Activated naive CD8-positive, alpha-beta T cell treated with anti-CD3 and anti-CD28 coated beads, Interleukin-2, amount 50 U/mL, for 24 hours (primary cell): Measurements from ENCODE around the gene CIC.
A peak's percentile ranks its signal among the peaks of the same experiment; 100 is the strongest.

Experiments used
- ATAC-seq: fragments of 150-1000 bp; cut with Tn5 transposase; one replicate; pipeline ENCODE4 v1.10.0; 2021
- DNase-seq: peaks from one replicate; pipeline ENCODE4 v3.0.0; 2021
- H3K27ac Mint-ChIP-seq: one replicate; pipeline ENCODE4 v1.8.0; 2021; ENCODE audit warnings: mild to moderate bottlenecking, mixed read lengths
- H3K27me3 Mint-ChIP-seq: one replicate; pipeline ENCODE4 v1.8.0; 2021; ENCODE audit warnings: mixed read lengths
- H3K36me3 Mint-ChIP-seq: one replicate; pipeline ENCODE4 v1.8.0; 2021; ENCODE audit warnings: low read depth, mixed read lengths
- H3K4me1 Mint-ChIP-seq: one replicate; pipeline ENCODE4 v1.8.0; 2021; ENCODE audit warnings: mixed read lengths
- H3K4me3 Mint-ChIP-seq: one replicate; pipeline ENCODE4 v1.8.0; 2021; ENCODE audit warnings: mild to moderate bottlenecking, moderate library complexity, mixed read lengths
- H3K9me3 Mint-ChIP-seq: one replicate; pipeline ENCODE4 v1.8.0; 2021; ENCODE audit warnings: mixed read lengths

CIC gene

DNA sequence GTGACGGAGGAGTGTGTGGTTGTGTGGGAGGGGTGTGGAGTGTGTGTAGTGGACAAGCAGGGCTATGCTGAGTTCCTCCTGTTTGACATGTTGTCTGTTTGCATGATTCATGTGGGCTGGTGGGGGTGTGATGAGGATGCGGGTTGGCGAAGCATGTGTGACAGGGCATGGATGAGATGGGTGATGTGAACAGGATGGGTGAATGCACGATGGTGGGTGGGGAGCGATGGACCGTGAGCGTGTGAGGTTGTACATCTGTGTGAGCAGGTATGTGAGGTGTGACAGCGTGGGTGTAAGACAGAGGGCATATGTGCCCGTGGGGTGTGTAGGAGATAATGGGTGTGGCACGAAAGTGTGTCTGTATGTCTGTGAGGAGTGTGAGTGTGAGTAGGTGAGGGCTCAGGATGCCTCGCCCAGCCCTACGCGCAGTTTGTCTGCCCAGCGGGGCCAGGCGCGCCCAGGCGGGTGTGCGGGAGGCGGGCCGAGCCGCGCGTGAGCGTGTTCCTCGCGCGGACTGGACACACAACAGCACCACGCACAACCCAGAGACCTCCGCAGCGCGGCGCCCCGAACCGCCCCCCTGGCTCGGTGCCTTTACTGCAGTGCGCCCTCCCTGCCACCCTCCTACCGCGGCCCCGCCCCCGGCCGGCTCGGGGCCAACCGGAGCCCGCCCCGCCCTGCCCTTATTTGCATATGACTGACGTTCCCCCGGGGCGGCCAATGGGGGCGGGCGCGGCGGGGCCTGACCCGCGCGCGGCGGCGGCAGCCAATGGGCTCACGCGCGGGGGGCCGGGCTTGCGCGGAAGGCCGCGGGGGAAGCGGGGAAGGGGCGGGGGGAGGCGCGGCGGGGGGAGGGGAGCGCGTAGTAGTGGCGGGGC, 14.4 kb downstream of the CIC start:
- DNase-seq: peak; percentile 97
- Mint-ChIP-seq H3K27ac (no peak overlapping the region), H3K4me3 (no peak overlapping the region), H3K4me1 (peaks cover 34% of the 10 kb centered on the region), H3K36me3 (peaks cover 6% of the 10 kb centered on the region), H3K27me3 (no peaks in the 10 kb centered on the region), H3K9me3 (no peaks in the 10 kb centered on the region)
- peak; percentile 53 for ATAC-seq

GRCh38 chr19:42284066-42284501, 15.0 kb downstream of the CIC start:
- Mint-ChIP-seq H3K4me3 (no peak overlapping the region), H3K4me1 (peaks cover 27% of the 10 kb centered on the region), H3K27ac (no peak overlapping the region), H3K9me3 (no peaks in the 10 kb centered on the region), H3K27me3 (no peaks in the 10 kb centered on the region), H3K36me3 (peaks cover 6% of the 10 kb centered on the region)
- peak; percentile 4 for ATAC-seq
- DNase-seq: peak; percentile 81

- DNase-seq (peak; percentile 34), ATAC-seq (no peak)
- H3K9me3 Mint-ChIP-seq: no peaks in the 10 kb centered on the region
- peak overlapping the region; percentile 86 for H3K27ac Mint-ChIP-seq
- H3K27me3 Mint-ChIP-seq: no peaks in the 10 kb centered on the region
- peak overlapping the region; percentile 93 for H3K4me3 Mint-ChIP-seq
- peaks cover 6% of the 10 kb centered on the region for H3K36me3 Mint-ChIP-seq
- H3K4me1 Mint-ChIP-seq: peaks cover 21% of the 10 kb centered on the region
These were observed 15.7 kb downstream of the CIC start for GRCh38 chr19:42284591-42285341.

- peak overlapping the region; percentile 93 for H3K4me3 Mint-ChIP-seq
- peaks cover 21% of the 10 kb centered on the region for H3K4me1 Mint-ChIP-seq
- DNase-seq (no peak), ATAC-seq (no peak)
- no peaks in the 10 kb centered on the region for H3K27me3 Mint-ChIP-seq
- H3K36me3 Mint-ChIP-seq: peaks cover 6% of the 10 kb centered on the region
- no peak overlapping the region for H3K27ac Mint-ChIP-seq
- H3K9me3 Mint-ChIP-seq: no peaks in the 10 kb centered on the region
These were observed 16.5 kb downstream of the CIC start for GRCh38 chr19:42285541-42285941.

- H3K36me3 Mint-ChIP-seq: peaks cover 6% of the 10 kb centered on the region
- no peak for ATAC-seq
- H3K4me1 Mint-ChIP-seq: peaks cover 21% of the 10 kb centered on the region
- peak overlapping the region; percentile 93 for H3K4me3 Mint-ChIP-seq
- no peaks in the 10 kb centered on the region for H3K9me3 Mint-ChIP-seq
- H3K27me3 Mint-ChIP-seq: no peaks in the 10 kb centered on the region
- no peak for DNase-seq
- H3K27ac Mint-ChIP-seq: no peak overlapping the region
These were observed 16.9 kb downstream of the CIC start for GRCh38 chr19:42285988-42286348.

DNA sequence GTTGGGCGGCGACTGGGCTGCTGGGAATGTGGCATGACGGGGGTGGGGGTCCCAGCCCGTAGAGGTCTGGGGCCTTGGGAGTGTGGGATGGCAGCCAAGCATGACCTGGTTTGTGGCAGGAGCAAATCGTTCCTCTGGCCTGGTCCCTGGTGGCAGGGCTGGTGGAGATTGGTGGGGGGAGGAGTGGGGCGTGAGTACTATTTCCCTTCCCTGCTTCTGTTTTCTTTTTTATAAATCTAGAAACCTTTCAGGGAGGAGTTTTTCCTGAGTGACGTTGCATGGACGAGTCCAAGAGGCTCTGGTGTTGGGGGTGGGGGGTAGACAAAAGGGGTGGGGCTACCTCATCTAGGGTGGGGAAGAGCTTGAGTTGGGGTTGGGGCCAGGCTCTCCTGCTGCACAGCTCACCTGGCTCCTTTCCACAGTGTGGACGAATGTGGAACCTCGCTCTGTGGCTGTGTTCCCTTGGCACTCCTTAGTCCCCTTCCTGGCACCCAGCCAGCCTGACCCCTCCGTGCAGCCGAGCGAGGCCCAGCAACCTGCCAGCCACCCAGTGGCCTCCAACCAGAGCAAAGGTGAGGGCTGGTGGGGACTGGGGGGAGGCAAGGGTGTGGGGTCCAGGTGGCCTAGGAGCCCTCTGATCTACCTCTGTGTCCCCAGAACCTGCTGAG, 17.4 kb downstream of the CIC start:
- H3K27ac Mint-ChIP-seq: no peak overlapping the region
- H3K36me3 Mint-ChIP-seq: peaks cover 6% of the 10 kb centered on the region
- DNase-seq (no peak), ATAC-seq (no peak)
- no peaks in the 10 kb centered on the region for H3K9me3 Mint-ChIP-seq
- no peaks in the 10 kb centered on the region for H3K27me3 Mint-ChIP-seq
- H3K4me3 Mint-ChIP-seq: no peak overlapping the region
- H3K4me1 Mint-ChIP-seq: peaks cover 17% of the 10 kb centered on the region

- Mint-ChIP-seq H3K9me3 (no peaks in the 10 kb centered on the region), H3K27me3 (no peaks in the 10 kb centered on the region), H3K4me3 (no peak overlapping the region), H3K27ac (no peak overlapping the region), H3K4me1 (peaks cover 20% of the 10 kb centered on the region), H3K36me3 (peaks cover 9% of the 10 kb centered on the region)
- ATAC-seq (no peak), DNase-seq (no peak)
These were observed 18.2 kb downstream of the CIC start for GRCh38 chr19:42287017-42287826.

DNA sequence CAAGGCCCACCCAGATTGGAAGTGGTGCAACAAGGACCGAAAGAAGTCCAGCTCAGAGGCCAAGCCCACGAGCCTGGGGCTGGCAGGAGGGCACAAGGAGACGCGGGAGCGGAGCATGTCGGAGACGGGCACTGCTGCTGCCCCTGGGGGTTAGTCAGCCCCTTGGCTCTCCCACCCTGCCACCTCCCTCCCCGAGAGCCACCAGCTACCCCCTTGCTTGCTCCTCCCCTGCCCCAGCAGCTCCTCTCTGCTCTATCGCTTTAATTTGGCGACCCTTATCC, 18.7 kb downstream of the CIC start:
- ATAC-seq (no peak), DNase-seq (no peak)
- H3K9me3 Mint-ChIP-seq: no peaks in the 10 kb centered on the region
- H3K36me3 Mint-ChIP-seq: peaks cover 9% of the 10 kb centered on the region
- peaks cover 20% of the 10 kb centered on the region for H3K4me1 Mint-ChIP-seq
- no peak overlapping the region for H3K4me3 Mint-ChIP-seq
- H3K27ac Mint-ChIP-seq: no peak overlapping the region
- H3K27me3 Mint-ChIP-seq: no peaks in the 10 kb centered on the region

DNA sequence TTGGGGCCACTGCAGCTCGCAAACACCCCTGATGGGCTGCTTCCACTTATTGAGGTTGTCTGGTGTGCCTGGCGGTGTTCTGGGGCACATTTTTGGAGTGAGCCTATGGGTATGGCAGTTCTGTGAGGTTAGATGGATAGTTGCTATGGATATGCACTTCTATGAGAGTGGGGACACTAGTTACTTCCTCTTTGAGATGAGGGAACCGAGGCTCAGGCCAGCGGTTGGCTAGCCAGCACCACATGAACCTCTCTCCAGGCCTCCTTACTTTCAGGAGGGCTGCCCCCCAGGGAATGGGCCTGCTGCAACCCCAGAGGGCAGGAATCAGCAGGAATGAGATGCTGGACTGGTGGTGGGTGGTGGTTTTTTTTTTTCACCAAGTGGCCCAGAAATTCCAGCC, 19.3 kb downstream of the CIC start:
- ATAC-seq: no peak
- Mint-ChIP-seq H3K4me1 (peaks cover 20% of the 10 kb centered on the region), H3K27me3 (no peaks in the 10 kb centered on the region), H3K9me3 (no peaks in the 10 kb centered on the region), H3K4me3 (no peak overlapping the region), H3K36me3 (peaks cover 12% of the 10 kb centered on the region), H3K27ac (no peak overlapping the region)
- no peak for DNase-seq

DNA sequence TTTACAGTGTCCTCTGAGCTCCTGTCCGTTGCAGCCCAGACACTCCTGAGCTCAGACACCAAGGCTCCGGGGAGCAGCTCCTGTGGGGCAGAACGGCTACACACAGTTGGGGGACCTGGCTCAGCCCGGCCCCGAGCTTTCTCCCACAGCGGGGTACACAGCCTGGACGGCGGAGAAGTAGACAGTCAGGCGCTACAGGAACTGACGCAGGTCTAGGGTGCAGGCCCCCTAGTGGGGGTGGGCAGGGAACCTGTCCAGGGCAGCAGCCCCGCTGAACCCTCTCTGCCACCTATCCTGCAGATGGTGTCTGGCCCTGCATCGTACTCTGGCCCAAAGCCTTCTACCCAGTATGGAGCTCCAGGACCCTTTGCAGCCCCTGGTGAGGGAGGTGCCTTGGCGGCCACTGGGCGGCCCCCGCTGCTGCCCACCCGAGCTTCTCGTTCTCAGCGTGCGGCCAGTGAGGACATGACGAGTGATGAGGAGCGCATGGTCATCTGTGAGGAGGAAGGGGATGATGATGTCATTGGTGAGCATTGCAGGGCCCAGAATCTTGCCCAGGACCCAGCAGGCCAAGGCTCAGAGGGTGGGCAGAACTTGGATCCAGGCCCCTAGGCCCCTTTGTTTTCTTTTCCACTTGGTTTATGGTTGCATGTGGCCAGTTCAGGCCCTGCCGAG, 20.0 kb downstream of the CIC start:
- Mint-ChIP-seq H3K36me3 (peaks cover 12% of the 10 kb centered on the region), H3K27ac (no peak overlapping the region), H3K9me3 (no peaks in the 10 kb centered on the region)

DNA sequence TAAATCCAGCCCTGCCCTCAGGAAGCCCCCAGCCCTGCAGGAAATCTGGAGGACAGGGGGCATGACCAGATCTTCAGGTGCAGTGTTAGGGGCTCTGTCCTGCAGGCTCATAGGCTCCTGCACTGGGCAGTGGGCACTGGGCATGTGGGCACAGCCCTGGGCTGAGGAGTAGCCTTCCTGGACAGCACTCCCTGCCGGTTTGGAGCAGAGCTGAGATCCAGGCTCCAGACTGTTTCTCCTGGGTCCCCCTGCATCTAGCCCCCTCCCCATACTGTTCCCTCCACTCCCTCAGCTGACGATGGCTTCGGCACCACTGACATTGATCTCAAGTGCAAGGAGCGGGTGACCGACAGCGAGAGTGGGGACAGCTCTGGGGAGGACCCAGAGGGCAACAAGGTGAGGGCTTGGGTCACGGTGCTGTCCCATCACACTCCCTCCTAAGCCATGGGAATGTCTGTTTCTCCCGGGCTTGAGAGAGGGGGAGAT, 20.5 kb downstream of the CIC start:
- Mint-ChIP-seq H3K4me1 (peaks cover 20% of the 10 kb centered on the region), H3K36me3 (peaks cover 12% of the 10 kb centered on the region), H3K4me3 (no peak overlapping the region), H3K27me3 (no peaks in the 10 kb centered on the region), H3K27ac (no peak overlapping the region), H3K9me3 (no peaks in the 10 kb centered on the region)
- DNase-seq: no peak
- ATAC-seq: no peak

More for the DNA sequence above, 20.0 kb downstream of the CIC start:
- H3K4me1 Mint-ChIP-seq: peaks cover 20% of the 10 kb centered on the region
- no peak overlapping the region for H3K4me3 Mint-ChIP-seq
- ATAC-seq (no peak), DNase-seq (no peak)
- no peaks in the 10 kb centered on the region for H3K27me3 Mint-ChIP-seq

DNA sequence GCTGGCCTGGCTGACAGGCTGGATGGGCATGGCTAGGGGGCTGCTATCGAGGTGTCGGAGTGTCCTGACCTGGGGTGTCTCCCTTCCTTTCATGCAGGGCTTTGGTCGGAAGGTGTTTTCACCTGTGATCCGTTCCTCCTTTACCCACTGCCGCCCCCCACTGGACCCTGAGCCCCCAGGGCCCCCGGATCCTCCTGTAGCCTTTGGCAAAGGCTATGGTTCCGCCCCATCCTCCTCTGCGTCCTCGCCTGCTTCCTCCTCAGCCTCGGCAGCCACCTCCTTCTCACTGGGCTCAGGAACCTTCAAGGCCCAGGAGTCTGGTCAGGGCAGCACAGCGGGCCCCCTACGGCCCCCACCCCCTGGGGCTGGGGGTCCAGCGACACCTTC, 21.1 kb downstream of the CIC start:
- Mint-ChIP-seq H3K4me3 (no peak overlapping the region), H3K27ac (no peak overlapping the region), H3K4me1 (peaks cover 15% of the 10 kb centered on the region), H3K9me3 (no peaks in the 10 kb centered on the region), H3K36me3 (peaks cover 12% of the 10 kb centered on the region), H3K27me3 (no peaks in the 10 kb centered on the region)
- DNase-seq (no peak), ATAC-seq (no peak)

DNA sequence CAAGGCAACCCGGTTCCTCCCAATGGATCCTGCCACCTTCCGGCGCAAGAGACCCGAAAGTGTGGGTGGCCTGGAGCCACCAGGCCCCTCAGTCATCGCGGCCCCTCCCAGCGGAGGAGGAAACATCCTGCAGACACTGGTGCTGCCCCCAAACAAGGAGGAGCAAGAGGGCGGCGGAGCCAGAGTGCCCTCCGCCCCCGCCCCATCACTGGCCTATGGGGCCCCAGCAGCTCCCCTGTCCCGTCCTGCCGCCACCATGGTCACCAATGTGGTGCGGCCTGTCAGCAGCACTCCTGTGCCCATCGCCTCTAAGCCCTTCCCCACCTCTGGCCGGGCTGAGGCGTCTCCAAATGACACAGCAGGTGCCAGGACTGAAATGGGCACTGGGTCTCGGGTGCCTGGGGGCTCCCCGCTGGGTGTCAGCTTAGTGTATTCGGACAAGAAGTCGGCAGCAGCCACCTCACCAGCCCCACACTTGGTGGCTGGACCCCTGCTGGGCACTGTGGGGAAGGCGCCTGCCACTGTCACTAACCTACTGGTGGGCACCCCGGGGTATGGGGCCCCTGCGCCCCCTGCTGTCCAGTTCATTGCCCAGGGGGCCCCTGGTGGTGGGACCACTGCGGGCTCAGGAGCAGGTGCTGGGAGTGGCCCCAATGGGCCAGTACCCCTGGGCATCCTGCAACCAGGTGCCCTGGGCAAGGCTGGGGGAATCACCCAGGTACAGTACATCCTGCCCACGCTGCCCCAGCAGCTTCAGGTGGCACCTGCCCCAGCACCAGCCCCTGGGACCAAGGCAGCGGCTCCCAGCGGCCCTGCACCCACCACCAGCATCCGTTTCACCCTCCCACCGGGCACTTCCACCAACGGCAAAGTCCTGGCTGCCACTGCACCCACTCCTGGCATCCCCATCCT, 21.7 kb downstream of the CIC start:
- Mint-ChIP-seq H3K27me3 (no peaks in the 10 kb centered on the region), H3K36me3 (peaks cover 12% of the 10 kb centered on the region), H3K4me1 (peaks cover 9% of the 10 kb centered on the region), H3K27ac (no peak overlapping the region), H3K9me3 (no peaks in the 10 kb centered on the region), H3K4me3 (no peak overlapping the region)
- peak; percentile 63 for ATAC-seq
- DNase-seq: peak; percentile 68
